ENCODE data around the gene UST.
A peak's percentile ranks its signal among the peaks of the same experiment; 100 is the strongest.

Gene UST

DNA sequence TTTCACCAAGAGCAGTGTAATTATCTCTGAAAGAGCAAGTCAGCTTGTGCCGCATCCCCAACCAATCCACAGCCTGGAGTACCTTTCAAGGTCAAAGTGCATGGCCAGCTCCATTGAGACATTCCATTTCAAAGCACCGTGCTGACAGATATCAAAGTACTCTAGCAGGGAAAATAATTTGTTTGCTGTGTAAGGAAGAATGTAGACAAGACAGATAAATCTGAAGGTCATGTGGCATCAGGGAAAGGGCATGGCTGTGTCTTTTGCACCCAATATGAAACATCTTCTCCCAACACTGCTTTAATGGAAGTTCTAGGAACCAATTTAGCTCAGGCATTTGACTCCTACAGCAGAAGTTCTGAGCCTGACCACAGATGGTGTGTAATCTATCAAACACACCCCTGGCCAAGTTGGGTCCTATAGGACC, 328.0 kb downstream of the UST start:
- DNase-seq = no peak

DNA sequence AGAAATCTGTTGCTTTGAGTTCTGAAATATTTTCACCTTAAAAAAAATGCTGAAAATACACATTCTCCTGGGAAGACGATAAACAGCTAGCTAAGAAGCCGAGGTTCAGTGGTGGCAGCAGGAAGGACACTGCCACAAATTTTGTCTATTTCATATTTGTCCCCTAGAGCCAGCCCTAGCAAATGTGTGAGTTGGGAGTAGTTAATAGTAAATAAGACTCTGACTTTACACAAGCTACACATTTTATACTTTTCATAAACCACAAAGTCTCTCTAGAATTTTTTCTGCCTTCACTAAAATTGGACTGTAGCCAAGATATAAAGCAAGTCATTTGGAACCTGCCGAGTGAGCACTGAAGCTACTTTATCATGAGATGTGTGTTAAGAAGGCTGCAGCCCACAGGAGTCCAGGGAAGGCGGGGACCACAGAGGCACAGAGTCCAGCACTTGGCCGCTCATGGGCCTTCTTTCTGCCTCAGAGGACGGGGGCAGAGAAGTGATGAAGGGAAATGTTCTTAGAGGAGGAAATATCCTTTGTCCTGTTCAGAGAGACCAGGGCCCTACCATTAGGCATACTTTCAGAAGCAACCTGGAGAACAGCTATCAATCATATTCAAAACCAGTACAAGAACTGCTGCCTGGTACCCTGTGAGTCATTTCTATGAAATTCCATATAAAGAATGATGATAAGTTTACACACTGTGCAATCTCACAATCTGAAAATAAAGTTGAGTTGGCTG, 329.0 kb downstream of the UST start:
- no peak for DNase-seq

- no peak for DNase-seq
Observed at GRCh38 chr6:149076355-149076734, 329.5 kb downstream of the UST start.

DNA sequence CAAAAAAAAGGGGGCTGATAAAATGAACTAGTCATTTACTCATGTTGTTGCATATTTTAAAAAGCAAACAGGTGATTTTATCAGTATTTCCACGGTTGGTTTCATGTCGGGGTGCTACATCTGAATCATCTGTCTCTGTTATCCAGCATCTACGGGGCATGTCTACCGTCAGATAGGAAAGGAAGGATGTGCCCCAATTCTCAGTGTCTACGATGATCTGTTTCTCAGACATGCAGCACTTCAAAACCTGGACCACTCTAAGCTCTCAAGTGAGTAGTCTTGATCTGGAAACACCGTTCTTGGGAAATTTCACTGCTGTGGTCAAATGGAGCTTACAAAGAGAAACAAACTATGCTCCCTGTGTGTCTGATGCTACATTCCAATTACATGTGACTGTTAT, 330.4 kb downstream of the UST start:
- DNase-seq = no peak

- DNase-seq = no peak
Observed at GRCh38 chr6:149078211-149078782, 331.5 kb downstream of the UST start.

DNA sequence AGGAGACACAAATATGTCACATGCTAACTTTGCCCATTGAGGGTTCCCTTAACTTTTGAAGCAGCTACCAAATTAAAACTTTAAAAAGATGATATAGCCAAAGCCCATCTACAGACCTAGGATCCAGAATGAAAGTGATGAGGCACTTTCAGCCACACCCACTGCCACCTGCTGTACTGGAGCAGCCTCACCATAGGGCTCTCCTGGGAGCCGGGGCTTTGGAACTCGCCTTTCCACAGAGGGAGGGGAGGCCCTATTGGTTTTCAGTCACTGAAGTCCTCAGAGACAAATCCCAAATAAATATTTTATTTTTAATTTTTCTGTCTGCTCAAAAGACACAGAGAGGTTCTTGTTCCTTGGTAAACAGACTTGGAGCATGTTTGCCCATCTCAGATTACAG, 332.6 kb downstream of the UST start:
- DNase-seq = no peak

GRCh38 chr6:149079911-149080491, 333.2 kb downstream of the UST start:
- DNase-seq = no peak

DNA sequence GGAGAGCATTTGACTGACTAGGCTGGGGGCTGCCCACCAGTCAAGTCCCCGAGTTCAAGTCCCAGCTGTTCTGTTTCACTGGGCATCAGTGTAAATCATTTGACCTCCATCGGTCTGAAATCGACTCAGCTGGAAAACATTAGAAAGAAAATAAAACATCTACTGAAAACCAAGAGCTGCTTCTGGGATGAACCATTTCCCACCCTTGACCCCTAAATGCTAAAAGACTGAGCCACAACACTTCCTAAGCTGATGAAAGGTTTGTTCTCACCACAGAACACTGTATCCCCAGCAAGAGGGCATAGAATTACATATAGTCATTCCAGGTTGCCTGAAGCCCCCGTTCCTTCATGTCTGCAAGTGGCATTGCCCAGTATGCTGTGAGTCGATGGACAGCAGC, 333.7 kb downstream of the UST start:
- DNase-seq = no peak

GRCh38 chr6:149081281-149081680, 334.5 kb downstream of the UST start:
- no peak for DNase-seq

DNA sequence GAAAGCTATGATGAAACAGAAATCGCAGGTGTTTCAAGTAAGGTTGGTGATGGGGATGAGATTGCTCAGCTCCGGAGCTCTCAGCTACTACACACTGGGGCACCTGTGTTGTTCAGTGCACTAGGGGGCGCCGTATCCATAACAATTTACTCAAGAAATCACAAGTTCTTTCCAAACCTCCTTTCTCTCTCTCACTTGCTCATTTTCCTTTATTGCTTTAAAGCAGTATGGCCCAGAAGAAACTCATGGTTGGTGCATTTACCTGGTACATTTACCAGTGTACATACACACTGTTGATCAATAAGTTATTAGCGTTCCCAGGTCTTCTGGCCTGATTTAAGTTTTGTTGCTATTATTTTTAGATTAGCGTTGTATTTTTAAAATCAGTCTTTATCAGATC, 335.5 kb downstream of the UST start:
- DNase-seq = peak; percentile 76 to 85

- no peak for DNase-seq
Observed at GRCh38 chr6:149084026-149084425, 337.2 kb downstream of the UST start.

DNA sequence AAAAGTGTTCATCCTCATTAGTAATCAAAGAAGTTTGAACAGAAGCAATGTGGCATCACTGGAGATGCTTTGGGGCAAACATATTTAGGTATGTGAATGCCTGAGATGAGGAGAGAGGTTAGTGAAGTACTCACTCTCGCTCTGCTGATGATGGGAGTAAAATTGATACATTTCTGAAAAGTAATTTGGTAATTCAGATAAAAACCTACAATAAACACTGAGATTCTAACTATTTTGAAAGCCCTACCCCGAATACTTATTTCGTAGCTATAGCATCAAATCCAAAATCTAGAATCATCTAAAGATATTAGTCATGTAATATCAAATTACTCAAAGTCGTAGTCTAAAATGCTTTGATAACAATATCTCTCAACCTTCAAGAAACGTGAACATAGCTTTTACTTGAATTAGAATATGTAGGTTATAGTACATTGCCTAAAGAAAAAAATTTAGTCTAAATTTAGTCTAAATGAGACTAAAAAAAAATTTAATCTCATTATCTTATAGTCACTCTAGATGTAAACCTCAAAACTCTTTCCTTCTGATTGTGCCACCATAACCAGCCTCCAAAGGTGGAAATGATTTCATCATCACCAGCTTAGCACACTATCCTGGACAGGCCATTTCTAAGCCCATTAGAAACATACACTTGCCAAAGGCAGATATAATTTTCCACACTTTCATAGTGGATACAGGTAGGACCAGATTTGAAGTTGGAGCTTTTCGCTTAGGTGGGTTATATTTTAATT, 338.2 kb downstream of the UST start:
- no peak for DNase-seq

GRCh38 chr6:149085557-149085938, 338.7 kb downstream of the UST start:
- no peak for DNase-seq

DNA sequence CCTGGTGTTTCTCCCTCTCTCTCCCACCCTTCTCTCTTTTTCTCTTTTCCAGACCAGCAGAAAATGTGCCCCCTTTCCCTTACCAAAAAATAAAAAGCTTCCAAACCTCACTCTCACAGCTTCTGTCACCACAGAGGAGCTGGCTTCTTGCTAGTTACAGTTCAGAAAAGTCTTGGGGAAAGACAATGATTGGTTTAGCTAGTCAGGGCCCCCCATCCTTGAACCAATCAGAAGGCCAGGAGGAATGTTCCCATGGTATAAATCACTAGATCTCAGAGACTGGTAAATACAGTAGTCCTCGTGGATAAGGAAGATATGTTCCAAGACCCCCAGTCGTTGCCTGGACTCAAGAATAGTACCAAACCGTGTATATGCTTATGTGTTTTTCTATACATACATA, 339.5 kb downstream of the UST start:
- DNase-seq = no peak

GRCh38 chr6:149087898-149088297, 341.1 kb downstream of the UST start:
- no peak for DNase-seq

DNA sequence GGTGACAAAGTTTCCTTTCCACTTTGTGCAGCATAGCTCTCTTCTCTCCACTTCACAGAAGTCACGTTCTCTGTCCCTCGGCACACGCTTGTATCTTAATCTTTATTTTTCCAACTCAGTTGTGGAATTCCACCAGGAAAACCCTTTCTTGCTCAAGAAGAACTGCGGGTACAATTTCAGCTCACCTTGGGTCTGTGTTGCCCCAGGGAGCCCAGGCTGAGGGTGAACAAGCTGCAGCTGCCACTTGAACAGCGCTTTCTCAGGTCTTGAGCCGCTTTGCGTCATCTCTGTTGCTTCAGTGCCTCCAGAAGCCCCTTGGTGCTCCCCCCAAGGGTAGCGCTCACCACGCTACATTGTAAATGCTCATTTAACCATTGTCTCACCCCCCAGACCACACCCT, 341.5 kb downstream of the UST start:
- DNase-seq = no peak

DNA sequence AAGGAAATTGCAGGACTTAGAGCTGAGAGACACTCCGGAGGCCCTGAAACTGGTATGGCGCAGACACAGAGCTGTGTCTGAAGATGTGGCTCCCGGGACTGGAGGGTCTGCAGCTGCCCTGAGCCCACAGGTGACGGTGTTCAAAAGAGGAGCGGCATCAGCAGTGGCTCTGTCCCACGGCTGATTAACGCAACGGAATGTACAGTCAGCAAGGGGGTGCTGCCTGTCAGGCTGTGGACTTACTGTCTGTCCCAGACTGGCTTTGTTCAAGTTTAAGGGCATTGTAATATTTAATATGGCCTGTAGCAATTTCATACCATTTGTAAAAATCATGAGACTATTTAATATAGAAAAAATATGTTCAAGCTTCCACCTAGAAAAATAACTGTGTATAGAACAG, 342.7 kb downstream of the UST start:
- no peak for DNase-seq

- no peak for DNase-seq
Observed at GRCh38 chr6:149090937-149091336, 344.1 kb downstream of the UST start.

GRCh38 chr6:149093643-149094042, 346.8 kb downstream of the UST start:
- no peak for DNase-seq

GRCh38 chr6:149094156-149094555, 347.3 kb downstream of the UST start:
- DNase-seq = no peak

DNA sequence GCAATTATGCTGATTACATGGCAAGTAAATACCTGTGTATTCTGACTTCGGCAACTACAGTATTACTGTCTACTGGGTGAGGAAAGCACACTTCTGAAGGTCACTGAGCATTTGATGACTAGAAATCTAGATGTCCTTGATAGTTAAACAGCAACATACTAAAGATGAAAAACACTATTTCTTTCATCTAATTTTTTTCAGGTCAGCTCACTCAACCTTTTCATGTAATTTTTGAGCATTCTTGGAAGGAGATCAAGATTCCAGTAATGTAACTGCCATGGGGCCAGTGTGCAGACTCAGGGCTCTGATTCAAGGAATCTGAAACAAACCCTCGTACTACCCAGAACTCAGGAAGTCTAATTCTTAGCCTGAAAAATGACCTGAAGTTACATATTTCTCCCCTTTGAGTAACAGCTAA, 348.1 kb downstream of the UST start:
- no peak for DNase-seq

- no peak for DNase-seq
Observed at GRCh38 chr6:149095842-149096241, 349.0 kb downstream of the UST start.

DNA sequence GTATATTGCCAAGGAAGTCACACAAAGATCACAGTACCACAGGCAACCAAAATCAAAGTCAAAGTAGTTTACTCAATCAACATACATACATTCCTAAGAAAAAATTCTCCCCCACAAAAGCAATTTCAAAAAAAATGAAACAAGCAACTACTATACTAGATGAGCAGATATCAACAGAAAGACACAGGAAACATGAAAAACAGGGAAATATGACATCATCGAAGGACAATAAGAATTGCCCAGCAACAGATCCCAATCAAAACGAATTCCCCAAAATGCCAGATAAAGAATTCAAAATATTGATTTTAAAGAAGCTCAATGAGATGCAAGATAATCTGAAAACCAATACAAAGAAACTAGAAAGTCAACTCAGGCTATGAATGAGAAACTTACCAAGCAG, 351.0 kb downstream of the UST start:
- DNase-seq = no peak

GRCh38 chr6:149098700-149099276, 352.0 kb downstream of the UST start:
- DNase-seq = no peak

All from CD4-positive, alpha-beta T cell treated with Interleukin-1 beta for 1 hour (primary cell).